Measurements from ENCODE around the gene IL12RB2. TPM values are rescaled to one million over a fixed set of nuclear protein-coding genes. Genes with fewer than 3 reads are reported as not detected.

IL12RB2 gene
- total and polyA plus RNA-seq, 2 of the 13 experiments (the other 11 are each of a cell fraction or from before 2014, with no cell fraction given), result not detected

DNA sequence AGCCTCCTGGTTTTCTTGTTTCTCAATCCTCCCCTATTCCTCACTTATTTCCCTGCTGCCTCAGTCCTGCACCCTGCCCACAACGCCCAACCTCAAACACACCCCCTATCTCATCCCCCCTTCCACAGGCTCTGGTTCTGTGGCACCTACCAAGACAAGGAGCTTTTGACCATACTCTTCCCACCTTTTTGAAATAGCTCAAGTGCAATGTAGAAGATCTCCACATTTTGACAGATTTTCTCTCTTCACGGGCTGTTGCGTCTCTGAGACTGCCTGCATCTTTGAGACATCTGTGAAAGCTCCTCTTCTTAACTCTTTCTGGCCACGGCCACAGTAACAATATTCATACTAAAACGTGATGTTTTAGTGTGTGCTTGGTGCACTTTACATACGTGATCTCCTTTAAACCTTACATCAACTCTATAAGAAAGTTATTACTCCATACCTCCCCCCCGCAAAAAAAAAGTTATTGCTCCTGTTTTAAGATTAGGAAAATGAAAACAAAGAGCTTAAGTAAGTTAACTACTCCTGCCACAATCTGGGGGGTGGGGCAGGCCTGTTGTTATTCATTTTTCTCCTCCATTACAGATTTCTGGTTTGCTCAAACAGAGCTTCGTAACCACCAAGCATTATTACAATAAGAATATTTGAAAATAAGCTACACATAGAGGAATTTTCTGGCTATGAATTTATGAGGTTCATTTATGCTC is 124.4 kb downstream of the IL12RB2 start (continued):
- no peak for TF ChIP-seq XRCC5 (optimal IDR thresholded peaks at IDR 0.05; ENCODE audit: low read length)
- no peak for TF ChIP-seq KLF15 (CRISPR knock-in tag; IDR thresholded peaks at IDR 0.05; ENCODE audit: borderline replicate concordance)
- TF ChIP-seq, protein P1, sequence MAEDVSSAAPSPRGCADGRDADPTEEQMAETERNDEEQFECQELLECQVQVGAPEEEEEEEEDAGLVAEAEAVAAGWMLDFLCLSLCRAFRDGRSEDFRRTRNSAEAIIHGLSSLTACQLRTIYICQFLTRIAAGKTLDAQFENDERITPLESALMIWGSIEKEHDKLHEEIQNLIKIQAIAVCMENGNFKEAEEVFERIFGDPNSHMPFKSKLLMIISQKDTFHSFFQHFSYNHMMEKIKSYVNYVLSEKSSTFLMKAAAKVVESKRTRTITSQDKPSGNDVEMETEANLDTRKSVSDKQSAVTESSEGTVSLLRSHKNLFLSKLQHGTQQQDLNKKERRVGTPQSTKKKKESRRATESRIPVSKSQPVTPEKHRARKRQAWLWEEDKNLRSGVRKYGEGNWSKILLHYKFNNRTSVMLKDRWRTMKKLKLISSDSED (CRISPR knock-in tag; IDR thresholded peaks at IDR 0.05), result no peak
- TF ChIP-seq ZNF652 (CRISPR knock-in tag; IDR thresholded peaks at IDR 0.05; ENCODE audit: borderline replicate concordance, low read depth), result no peak
- TF ChIP-seq YEATS4 (CRISPR knock-in tag; IDR thresholded peaks at IDR 0.05; ENCODE audit: borderline replicate concordance), result no peak
- TF ChIP-seq, protein P2, sequence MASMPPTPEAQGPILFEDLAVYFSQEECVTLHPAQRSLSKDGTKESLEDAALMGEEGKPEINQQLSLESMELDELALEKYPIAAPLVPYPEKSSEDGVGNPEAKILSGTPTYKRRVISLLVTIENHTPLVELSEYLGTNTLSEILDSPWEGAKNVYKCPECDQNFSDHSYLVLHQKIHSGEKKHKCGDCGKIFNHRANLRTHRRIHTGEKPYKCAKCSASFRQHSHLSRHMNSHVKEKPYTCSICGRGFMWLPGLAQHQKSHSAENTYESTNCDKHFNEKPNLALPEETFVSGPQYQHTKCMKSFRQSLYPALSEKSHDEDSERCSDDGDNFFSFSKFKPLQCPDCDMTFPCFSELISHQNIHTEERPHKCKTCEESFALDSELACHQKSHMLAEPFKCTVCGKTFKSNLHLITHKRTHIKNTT (CRISPR knock-in tag; IDR thresholded peaks at IDR 0.05), result no peak
- no peak for TF ChIP-seq ZNF891 (CRISPR knock-in tag; IDR thresholded peaks at IDR 0.05)
- TF ChIP-seq, protein P3, sequence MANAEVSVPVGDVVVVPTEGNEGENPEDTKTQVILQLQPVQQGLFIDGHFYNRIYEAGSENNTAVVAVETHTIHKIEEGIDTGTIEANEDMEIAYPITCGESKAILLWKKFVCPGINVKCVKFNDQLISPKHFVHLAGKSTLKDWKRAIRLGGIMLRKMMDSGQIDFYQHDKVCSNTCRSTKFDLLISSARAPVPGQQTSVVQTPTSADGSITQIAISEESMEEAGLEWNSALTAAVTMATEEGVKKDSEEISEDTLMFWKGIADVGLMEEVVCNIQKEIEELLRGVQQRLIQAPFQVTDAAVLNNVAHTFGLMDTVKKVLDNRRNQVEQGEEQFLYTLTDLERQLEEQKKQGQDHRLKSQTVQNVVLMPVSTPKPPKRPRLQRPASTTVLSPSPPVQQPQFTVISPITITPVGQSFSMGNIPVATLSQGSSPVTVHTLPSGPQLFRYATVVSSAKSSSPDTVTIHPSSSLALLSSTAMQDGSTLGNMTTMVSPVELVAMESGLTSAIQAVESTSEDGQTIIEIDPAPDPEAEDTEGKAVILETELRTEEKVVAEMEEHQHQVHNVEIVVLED (CRISPR knock-in tag; IDR thresholded peaks at IDR 0.05; ENCODE audit: borderline replicate concordance), result no peak
- no peak for TF ChIP-seq BCL6 (CRISPR knock-in tag; IDR thresholded peaks at IDR 0.05)
